Measurements from ENCODE around the gene PCSK6.
"Not testable (repeated sequence)": the region's sequence is repeated elsewhere in the genome, so short reads cannot be mapped to it uniquely, and the experiment has no call there.

The PCSK6 gene

DNA sequence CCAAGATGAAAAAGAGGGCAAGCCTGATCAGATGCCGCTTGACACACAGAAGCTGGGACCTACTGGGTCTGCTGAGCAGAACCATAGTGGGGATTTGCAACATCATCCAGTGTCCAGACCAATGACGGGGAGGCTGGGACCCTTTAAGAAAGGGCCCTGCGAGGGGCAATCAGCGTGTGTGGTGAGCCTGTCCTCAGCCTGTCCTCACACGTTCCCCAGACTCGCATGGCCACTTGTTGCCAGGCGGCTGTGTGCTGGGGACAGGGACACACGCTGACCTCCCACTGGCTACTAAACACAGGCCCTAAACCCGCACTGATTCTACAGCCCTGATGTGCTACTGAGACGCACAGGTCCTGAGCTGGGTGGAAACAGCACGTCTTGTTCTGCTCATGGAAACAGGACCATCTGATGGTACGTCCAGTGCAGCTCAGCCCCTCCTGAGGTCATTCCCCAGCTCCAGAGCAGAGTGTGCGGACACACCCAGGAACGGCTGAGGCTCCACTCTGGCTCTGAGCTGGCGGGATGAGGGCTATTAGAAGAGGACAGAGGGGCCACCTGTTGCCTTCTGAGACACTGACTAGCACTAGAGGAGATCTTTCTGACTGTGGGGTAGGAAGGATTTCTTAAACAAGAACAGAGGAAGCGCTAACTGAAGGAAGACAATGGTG lies 24.4 kb downstream of the PCSK6 start:
- H3K9ac ChIP-seq (ENCODE audit: low read depth, low read length) = no peak overlapping the region
- H3K36me3 ChIP-seq (ENCODE audit: control insufficient read depth, insufficient read depth, low read length) = no peaks in the 10 kb centered on the region
- H3K9me3 ChIP-seq (ENCODE audit: control insufficient read depth, insufficient read depth, low read length) = no peaks in the 10 kb centered on the region
- no peak overlapping the region for H3K4me3 ChIP-seq (ENCODE audit: low read depth, low read length)
- no peaks in the 10 kb centered on the region for H3K27me3 ChIP-seq (ENCODE audit: control insufficient read depth, insufficient read depth, low read length)
- H3K4me1 ChIP-seq (ENCODE audit: control insufficient read depth, insufficient read depth, low read length) = no peaks in the 10 kb centered on the region
- H3K27ac ChIP-seq (ENCODE audit: low read depth, low read length) = no peak overlapping the region

DNA sequence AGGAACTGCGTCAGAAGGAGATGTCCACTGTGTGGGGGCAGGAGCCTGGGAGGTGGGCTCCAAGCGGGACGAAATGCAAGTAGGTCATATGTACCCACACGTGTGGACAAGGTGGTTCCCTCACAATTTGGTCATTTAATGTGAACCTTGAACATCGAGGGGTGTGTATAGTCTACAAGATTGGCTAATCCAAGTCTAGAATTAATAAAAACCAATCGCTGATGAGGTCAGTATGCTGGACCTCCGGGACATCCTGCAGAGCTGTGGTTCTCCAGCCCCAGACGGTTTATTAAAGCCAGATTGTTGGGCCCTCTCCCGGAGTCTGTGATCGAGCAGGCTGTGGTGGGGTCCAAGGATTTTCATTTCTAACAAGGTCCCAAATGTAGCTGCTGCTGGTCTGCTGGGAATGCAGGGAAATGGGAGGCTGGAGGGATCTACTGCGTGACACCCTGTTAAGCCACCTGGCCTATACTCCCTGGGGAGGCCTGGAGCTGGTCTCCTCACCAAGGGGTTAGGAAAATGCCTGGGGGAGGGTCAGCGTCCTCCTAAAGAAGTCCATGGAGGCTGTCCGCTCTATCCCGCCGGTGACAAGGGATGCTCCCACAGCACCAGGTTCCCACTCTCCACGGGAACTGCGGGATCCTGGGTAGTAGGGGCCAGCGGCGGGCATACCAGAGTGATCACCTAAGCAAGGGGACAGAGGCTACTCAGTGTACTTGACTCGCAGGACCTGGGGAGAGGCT lies 25.1 kb downstream of the PCSK6 start:
- Histone ChIP-seq H3K9me3 (ENCODE audit: control insufficient read depth, insufficient read depth, low read length) (no peaks in the 10 kb centered on the region), H3K36me3 (ENCODE audit: control insufficient read depth, insufficient read depth, low read length) (no peaks in the 10 kb centered on the region), H3K27me3 (ENCODE audit: control insufficient read depth, insufficient read depth, low read length) (no peaks in the 10 kb centered on the region), H3K27ac (ENCODE audit: low read depth, low read length) (no peak overlapping the region), H3K9ac (ENCODE audit: low read depth, low read length) (no peak overlapping the region), H3K4me1 (ENCODE audit: control insufficient read depth, insufficient read depth, low read length) (no peaks in the 10 kb centered on the region), H3K4me3 (ENCODE audit: low read depth, low read length) (no peak overlapping the region)

DNA sequence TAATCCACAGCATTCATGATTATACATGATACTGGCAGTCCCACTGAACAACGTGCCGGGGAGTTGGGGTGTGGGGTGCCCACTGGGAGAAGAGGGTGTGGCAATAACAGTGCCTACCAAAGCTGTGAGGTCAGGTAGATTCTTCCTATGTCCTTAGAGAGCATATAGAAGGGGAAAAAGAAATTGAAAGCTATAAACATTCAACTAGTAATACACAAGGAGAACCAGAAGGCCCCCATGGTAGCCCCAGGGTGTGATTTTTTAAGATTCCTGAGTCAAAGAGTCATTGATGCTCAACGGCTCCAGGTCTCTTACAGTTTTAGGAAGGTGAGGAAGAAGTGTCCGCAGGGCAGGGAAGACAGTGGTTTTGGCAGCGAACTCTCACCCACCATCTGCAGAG lies 25.8 kb downstream of the PCSK6 start:
- not testable (repeated sequence) for H3K9me3 ChIP-seq (ENCODE audit: control insufficient read depth, insufficient read depth, low read length); H3K27ac ChIP-seq (ENCODE audit: low read depth, low read length); H3K4me3 ChIP-seq (ENCODE audit: low read depth, low read length); H3K27me3 ChIP-seq (ENCODE audit: control insufficient read depth, insufficient read depth, low read length); H3K36me3 ChIP-seq (ENCODE audit: control insufficient read depth, insufficient read depth, low read length); H3K4me1 ChIP-seq (ENCODE audit: control insufficient read depth, insufficient read depth, low read length); H3K9ac ChIP-seq (ENCODE audit: low read depth, low read length)

DNA sequence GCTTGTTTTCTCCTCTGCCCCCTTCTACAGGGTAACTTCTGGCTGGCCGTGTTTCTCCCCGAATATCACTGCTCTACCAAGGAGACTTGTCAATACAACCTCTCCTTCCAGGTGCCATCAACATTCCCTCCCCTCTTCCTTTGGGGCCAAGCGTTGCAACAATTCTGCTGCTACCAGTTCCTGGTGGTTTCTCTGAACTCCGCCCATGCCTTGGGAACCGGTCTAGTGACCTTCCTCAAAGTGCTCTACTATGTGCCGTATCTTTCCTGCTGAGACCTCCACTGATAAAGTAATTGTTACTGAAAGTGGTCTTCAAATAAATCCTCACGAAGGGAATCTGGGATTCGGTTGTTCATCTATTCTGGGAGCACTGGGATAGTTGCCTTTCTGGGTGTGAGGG lies 26.2 kb downstream of the PCSK6 start:
- H3K4me3 ChIP-seq (ENCODE audit: low read depth, low read length) = no peak overlapping the region
- no peak overlapping the region for H3K27ac ChIP-seq (ENCODE audit: low read depth, low read length)
- H3K9me3 ChIP-seq (ENCODE audit: control insufficient read depth, insufficient read depth, low read length) = no peaks in the 10 kb centered on the region
- H3K4me1 ChIP-seq (ENCODE audit: control insufficient read depth, insufficient read depth, low read length) = no peaks in the 10 kb centered on the region
- no peaks in the 10 kb centered on the region for H3K36me3 ChIP-seq (ENCODE audit: control insufficient read depth, insufficient read depth, low read length)
- no peaks in the 10 kb centered on the region for H3K27me3 ChIP-seq (ENCODE audit: control insufficient read depth, insufficient read depth, low read length)
- H3K9ac ChIP-seq (ENCODE audit: low read depth, low read length) = no peak overlapping the region

DNA sequence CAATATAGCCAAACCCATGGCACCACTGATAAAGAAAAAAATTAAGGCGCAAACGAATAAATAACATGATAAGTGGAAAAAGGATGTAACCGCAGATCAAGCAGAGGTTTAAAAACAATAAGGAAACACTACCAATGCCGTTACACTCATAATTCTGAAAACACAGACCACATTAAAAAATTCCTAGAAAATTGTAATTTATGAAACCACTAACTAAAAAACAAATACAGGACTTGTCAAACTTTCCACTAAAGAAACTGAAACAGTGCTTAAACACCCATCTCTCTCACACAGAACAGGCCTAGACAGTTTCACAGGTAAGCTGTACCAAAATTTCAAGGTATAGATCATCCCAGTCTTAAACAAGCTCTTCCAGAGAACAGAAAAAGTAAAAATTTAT lies 28.4 kb downstream of the PCSK6 start:
- H3K27me3 ChIP-seq (ENCODE audit: control insufficient read depth, insufficient read depth, low read length) = no peaks in the 10 kb centered on the region
- no peaks in the 10 kb centered on the region for H3K4me1 ChIP-seq (ENCODE audit: control insufficient read depth, insufficient read depth, low read length)
- H3K9me3 ChIP-seq (ENCODE audit: control insufficient read depth, insufficient read depth, low read length) = no peaks in the 10 kb centered on the region
- no peaks in the 10 kb centered on the region for H3K36me3 ChIP-seq (ENCODE audit: control insufficient read depth, insufficient read depth, low read length)
- no peak overlapping the region for H3K4me3 ChIP-seq (ENCODE audit: low read depth, low read length)
- H3K9ac ChIP-seq (ENCODE audit: low read depth, low read length) = no peak overlapping the region
- no peak overlapping the region for H3K27ac ChIP-seq (ENCODE audit: low read depth, low read length)

DNA sequence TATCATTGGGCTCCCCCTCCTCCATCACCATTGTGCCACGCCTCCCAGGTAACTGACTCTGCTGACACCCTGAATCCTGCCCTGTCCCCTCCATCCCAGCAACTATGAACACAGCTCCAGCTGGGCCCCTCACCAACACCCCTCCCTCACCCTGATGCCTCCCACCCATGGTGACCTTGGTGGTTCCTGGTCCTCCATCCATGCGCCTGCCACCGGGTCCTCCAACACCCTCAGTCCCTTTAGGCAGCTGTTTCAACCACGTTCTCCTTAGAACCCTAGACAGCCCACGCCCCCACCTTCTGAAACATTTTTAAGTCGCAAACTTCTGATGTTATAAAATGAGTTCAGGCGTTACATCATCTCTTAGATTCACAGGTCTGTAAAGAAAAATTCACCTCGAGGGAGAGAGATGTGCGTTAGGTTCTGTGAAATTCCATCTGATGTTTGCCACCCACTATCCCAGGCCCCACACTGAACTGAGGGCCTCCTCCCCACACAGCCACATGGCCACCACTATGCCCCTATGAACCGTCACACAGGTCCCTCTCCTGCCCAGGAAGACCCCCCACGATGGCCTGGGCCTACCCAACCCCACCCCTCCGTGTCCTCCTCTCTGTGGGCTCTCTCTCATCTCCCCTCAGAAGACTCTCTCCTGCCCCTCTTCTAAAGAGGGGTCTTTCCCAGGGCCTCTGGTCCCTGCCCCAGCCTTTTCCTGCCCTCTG lies 29.8 kb downstream of the PCSK6 start:
- Histone ChIP-seq H3K27ac (ENCODE audit: low read depth, low read length) (no peak overlapping the region), H3K4me3 (ENCODE audit: low read depth, low read length) (no peak overlapping the region), H3K9ac (ENCODE audit: low read depth, low read length) (no peak overlapping the region), H3K27me3 (ENCODE audit: control insufficient read depth, insufficient read depth, low read length) (no peaks in the 10 kb centered on the region), H3K4me1 (ENCODE audit: control insufficient read depth, insufficient read depth, low read length) (no peaks in the 10 kb centered on the region), H3K9me3 (ENCODE audit: control insufficient read depth, insufficient read depth, low read length) (no peaks in the 10 kb centered on the region), H3K36me3 (ENCODE audit: control insufficient read depth, insufficient read depth, low read length) (no peaks in the 10 kb centered on the region)

DNA sequence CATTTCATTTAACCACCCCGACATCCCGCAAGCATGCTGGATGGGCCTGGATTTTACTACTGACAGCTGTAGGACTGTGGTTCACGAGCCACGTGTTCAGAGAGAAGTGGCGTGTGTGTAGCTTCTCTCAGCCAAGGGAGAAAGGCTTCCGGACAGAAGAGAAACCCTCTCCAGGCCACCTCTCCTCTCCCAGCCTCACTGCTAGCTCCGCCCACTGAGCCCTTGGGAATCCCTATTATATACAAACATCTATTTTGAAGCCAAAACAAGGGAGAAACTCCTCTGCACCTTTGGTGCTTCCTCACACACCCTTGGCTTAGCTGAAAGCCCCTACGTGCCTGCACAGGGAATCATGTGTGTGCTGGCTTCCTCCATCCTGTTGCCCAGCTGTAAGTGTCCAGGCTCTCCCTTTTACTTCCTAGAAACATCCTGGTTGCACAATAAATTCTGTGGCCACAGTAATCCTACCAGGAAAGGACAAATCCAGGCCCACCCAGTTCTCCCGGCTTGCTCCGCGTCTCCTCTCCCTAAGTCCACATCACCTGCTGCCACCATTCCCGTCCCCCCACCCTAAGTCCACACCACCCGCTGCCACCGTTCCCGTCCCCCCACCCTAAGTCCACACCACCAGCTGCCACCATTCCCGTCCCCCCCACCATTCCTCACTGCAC lies 30.5 kb downstream of the PCSK6 start:
- no peak overlapping the region for H3K9ac ChIP-seq (ENCODE audit: low read depth, low read length)
- H3K4me1 ChIP-seq (ENCODE audit: control insufficient read depth, insufficient read depth, low read length) = no peaks in the 10 kb centered on the region
- H3K36me3 ChIP-seq (ENCODE audit: control insufficient read depth, insufficient read depth, low read length) = no peaks in the 10 kb centered on the region
- H3K27ac ChIP-seq (ENCODE audit: low read depth, low read length) = no peak overlapping the region
- no peak overlapping the region for H3K4me3 ChIP-seq (ENCODE audit: low read depth, low read length)
- H3K9me3 ChIP-seq (ENCODE audit: control insufficient read depth, insufficient read depth, low read length) = no peaks in the 10 kb centered on the region
- no peaks in the 10 kb centered on the region for H3K27me3 ChIP-seq (ENCODE audit: control insufficient read depth, insufficient read depth, low read length)

DNA sequence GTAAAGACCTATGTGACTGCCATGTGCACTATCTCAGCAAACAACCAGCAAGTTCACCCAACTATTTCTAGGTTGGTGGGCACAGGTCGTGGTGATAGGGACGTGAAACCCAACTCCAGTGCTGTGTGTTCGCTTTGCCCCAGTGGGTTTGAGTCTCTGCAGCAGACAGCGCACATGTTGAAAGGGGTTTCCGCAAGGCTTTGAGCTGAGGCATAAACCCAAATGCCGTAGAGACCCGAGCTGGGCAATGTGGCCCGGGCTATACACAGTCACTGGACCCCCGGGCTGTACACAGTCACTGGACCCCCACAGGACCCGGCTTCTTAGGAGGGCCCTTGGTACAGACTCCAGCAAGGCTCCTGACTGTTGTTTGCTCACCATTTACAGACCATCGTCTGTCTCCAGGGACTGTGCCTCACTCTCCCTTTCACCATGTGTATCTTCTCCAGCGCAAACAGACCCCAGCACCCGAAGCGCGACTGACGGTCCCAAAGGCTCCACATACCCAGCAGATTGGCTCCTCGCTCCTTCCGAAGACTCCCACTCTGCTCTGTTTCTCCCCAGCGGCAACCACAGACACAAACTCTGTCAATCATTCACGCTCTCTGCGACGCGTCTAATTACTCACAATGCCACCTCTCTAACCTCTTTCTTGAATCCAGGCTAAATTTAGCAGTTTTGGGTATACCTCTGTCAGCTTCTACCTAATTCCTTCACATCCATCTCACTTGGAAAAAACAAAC lies 31.2 kb downstream of the PCSK6 start:
- Histone ChIP-seq H3K27me3 (ENCODE audit: control insufficient read depth, insufficient read depth, low read length) (no peaks in the 10 kb centered on the region), H3K4me3 (ENCODE audit: low read depth, low read length) (no peak overlapping the region), H3K4me1 (ENCODE audit: control insufficient read depth, insufficient read depth, low read length) (no peaks in the 10 kb centered on the region), H3K36me3 (ENCODE audit: control insufficient read depth, insufficient read depth, low read length) (no peaks in the 10 kb centered on the region), H3K9me3 (ENCODE audit: control insufficient read depth, insufficient read depth, low read length) (no peaks in the 10 kb centered on the region), H3K9ac (ENCODE audit: low read depth, low read length) (no peak overlapping the region), H3K27ac (ENCODE audit: low read depth, low read length) (no peak overlapping the region)

DNA sequence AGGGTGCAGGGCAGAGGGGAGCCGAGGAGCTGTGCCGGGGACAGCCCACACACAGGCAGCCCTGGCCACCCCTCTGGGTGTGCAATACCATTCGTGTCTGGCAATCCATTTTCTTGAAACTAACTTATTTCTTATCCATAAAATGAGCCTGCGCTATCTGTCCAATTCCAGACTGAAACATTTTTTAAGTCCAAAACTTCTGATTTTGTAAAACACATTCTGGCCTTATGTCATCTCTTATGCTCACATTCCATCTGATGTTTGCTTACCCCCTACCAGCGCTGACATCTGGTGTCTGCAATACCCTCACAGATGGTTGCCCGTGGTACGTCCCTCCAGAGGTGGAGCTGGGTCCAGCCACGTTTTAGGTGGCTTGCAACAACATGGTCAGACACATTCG lies 31.8 kb downstream of the PCSK6 start:
- H3K27ac ChIP-seq (ENCODE audit: low read depth, low read length) = no peak overlapping the region
- H3K9ac ChIP-seq (ENCODE audit: low read depth, low read length) = no peak overlapping the region

DNA sequence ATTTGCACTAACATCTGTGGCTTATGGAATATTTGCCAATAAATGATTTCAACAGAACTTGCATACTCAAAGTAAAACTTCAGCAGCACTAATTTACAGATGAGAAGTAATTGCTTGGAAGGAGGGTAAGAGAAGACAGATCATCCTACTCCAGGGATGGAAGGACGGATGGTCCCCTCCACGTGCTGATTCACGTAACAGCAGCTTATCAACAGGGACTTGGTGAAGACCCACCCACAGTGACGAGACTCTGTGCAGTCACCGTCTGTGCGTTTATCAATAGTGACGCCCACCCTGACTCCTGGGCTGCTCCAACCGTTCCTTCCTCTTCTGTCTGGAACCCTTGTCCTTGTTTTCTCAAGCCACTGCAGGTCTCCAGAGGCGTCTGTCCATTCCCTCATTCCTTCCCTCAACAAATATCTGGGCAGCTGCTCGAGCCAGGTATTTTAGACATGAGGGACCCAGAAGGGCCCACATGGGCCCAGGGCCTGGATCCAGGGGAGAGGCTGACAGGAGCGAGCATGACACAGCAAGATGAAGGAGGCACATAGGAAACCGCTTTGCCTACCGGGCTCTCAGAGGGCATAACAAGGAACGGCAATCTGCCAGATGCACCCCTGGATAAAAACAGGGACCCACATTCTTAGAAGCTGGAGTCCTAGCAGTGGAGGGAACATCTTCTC lies 33.3 kb downstream of the PCSK6 start:
- Histone ChIP-seq H3K27ac (ENCODE audit: low read depth, low read length) (no peak overlapping the region), H3K9ac (ENCODE audit: low read depth, low read length) (no peak overlapping the region), H3K36me3 (ENCODE audit: control insufficient read depth, insufficient read depth, low read length) (no peaks in the 10 kb centered on the region), H3K4me3 (ENCODE audit: low read depth, low read length) (no peak overlapping the region), H3K9me3 (ENCODE audit: control insufficient read depth, insufficient read depth, low read length) (no peaks in the 10 kb centered on the region), H3K4me1 (ENCODE audit: control insufficient read depth, insufficient read depth, low read length) (no peaks in the 10 kb centered on the region), H3K27me3 (ENCODE audit: control insufficient read depth, insufficient read depth, low read length) (no peaks in the 10 kb centered on the region)

More for the DNA sequence above, 31.8 kb downstream of the PCSK6 start:
- H3K4me1 ChIP-seq (ENCODE audit: control insufficient read depth, insufficient read depth, low read length) = no peaks in the 10 kb centered on the region
- no peaks in the 10 kb centered on the region for H3K9me3 ChIP-seq (ENCODE audit: control insufficient read depth, insufficient read depth, low read length)
- no peaks in the 10 kb centered on the region for H3K36me3 ChIP-seq (ENCODE audit: control insufficient read depth, insufficient read depth, low read length)
- no peaks in the 10 kb centered on the region for H3K27me3 ChIP-seq (ENCODE audit: control insufficient read depth, insufficient read depth, low read length)
- H3K4me3 ChIP-seq (ENCODE audit: low read depth, low read length) = no peak overlapping the region

Measured in HUES48 (cell line).